Measurements from ENCODE around the gene EFEMP2. TPM values are rescaled to one million over a fixed set of nuclear protein-coding genes. Genes with fewer than 3 reads are reported as not detected.

Gene EFEMP2
- total RNA-seq, 1 donor = 94.8 TPM

DNA sequence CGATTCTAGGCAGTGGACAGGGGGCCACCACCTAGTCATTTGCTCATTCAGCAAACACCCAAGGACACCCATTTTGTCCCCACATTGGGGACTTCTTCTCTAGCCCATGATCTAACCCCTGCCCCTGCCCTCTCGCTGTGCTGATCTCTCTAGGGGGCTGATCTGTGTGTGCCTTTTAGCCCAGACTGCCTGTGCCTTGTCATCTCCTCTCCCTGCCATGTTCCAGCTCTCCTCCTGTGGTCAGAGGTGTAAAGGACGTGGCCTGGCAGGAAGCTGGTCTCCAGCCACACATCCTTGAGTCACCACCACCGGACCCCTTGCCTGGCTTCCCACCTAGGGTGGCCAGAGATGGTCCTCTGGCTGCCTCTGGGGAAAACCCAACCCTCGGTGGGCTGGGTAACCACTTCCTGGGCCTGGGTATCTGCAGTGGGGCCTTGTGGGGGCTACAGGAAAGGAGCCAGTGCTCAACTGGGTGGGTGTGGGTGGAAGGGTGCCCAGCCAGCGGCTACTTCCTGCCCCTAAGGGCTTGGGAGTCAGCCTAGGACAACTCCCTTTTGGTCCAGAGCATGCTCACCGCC lies 8.3 kb upstream of the EFEMP2 start:
- Histone ChIP-seq H3K9me3 (ENCODE audit: low read depth, low read length) (no peaks in the 10 kb centered on the region), H3K4me1 (ENCODE audit: insufficient read depth, low read length) (peaks cover 3% of the 10 kb centered on the region), H4K20me1 (ENCODE audit: insufficient read depth, low read length) (peaks cover 21% of the 10 kb centered on the region), H3K4me3 (ENCODE audit: insufficient read depth, low read length) (no peak overlapping the region), H3K79me2 (ENCODE audit: insufficient read depth, low read length) (peaks cover 22% of the 10 kb centered on the region), H3K27ac (ENCODE audit: low read depth, low read length) (no peak overlapping the region), H3K4me2 (ENCODE audit: insufficient read depth, low read length) (no peak overlapping the region), H2AFZ (ENCODE audit: low read length) (no peak overlapping the region), H3K36me3 (ENCODE audit: insufficient read depth, low read length) (peaks cover 37% of the 10 kb centered on the region), H3K27me3 (ENCODE audit: insufficient read depth, low read length) (no peaks in the 10 kb centered on the region)
- TF ChIP-seq, protein P1, sequence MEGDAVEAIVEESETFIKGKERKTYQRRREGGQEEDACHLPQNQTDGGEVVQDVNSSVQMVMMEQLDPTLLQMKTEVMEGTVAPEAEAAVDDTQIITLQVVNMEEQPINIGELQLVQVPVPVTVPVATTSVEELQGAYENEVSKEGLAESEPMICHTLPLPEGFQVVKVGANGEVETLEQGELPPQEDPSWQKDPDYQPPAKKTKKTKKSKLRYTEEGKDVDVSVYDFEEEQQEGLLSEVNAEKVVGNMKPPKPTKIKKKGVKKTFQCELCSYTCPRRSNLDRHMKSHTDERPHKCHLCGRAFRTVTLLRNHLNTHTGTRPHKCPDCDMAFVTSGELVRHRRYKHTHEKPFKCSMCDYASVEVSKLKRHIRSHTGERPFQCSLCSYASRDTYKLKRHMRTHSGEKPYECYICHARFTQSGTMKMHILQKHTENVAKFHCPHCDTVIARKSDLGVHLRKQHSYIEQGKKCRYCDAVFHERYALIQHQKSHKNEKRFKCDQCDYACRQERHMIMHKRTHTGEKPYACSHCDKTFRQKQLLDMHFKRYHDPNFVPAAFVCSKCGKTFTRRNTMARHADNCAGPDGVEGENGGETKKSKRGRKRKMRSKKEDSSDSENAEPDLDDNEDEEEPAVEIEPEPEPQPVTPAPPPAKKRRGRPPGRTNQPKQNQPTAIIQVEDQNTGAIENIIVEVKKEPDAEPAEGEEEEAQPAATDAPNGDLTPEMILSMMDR (IDR thresholded peaks at IDR 0.05; ENCODE audit: extremely low read depth, low read depth, low read length) = no peak
- DNase-seq (ENCODE audit: insufficient read length, low spot score, missing footprints) = peak; percentile 80

DNA sequence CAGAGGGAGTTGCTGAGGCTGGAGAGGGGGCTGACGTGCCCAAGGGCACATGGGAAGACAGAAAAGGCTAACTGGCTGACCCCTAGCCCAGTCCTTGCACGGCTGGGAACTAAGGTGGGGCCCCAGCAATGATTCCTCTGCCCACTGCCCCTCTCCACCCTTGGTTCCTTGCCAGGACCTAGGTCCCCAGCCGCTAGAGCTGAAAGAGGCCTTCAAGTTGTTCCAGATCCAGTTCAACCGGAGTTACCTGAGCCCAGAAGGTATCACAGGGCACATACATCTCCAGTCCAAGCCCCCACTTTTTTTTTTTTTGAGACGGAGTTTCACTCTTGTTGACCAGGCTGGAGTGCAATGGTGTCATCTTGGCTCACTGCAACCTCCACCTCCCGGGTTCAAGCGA lies 7.4 kb upstream of the EFEMP2 start:
- TF ChIP-seq, protein P1 (IDR thresholded peaks at IDR 0.05; ENCODE audit: extremely low read depth, low read depth, low read length) = no peak
- no peak overlapping the region for H3K4me3 ChIP-seq (ENCODE audit: insufficient read depth, low read length)
- H3K4me2 ChIP-seq (ENCODE audit: insufficient read depth, low read length) = no peak overlapping the region
- H3K27ac ChIP-seq (ENCODE audit: low read depth, low read length) = no peak overlapping the region
- H3K4me1 ChIP-seq (ENCODE audit: insufficient read depth, low read length) = peaks cover 3% of the 10 kb centered on the region
- peaks cover 14% of the 10 kb centered on the region for H3K79me2 ChIP-seq (ENCODE audit: insufficient read depth, low read length)
- no peaks in the 10 kb centered on the region for H3K27me3 ChIP-seq (ENCODE audit: insufficient read depth, low read length)
- no peak overlapping the region for H2AFZ ChIP-seq (ENCODE audit: low read length)
- peaks cover 30% of the 10 kb centered on the region for H3K36me3 ChIP-seq (ENCODE audit: insufficient read depth, low read length)
- peaks cover 16% of the 10 kb centered on the region for H4K20me1 ChIP-seq (ENCODE audit: insufficient read depth, low read length)
- no peak for DNase-seq (ENCODE audit: insufficient read length, low spot score, missing footprints)
- H3K9me3 ChIP-seq (ENCODE audit: low read depth, low read length) = no peaks in the 10 kb centered on the region

DNA sequence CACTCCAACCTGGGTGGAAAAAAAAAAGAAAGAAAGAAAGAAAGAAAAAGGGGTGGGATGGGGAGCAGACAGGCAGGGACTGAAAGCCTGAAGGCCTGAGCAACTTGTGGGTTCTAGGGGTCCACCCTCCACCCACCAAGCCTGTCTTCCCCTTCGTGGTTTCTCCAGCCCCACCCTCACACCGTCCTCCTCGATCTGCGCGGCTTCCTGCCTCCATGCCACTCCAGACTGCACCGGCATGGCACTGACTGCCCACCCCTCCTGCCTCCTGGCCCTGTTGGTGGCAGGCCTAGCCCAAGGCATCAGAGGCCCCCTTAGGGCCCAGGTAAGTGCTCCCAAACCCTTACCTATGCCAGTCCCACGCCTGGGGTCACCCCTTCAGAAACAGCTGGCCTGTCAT lies 7.0 kb upstream of the EFEMP2 start, which contains the start of gene CTSW:
CTSW (plus strand) TSS at position 221 of the 400 bp plus-strand sequence; CDS start at position 239, 18 bp downstream.
- TF ChIP-seq, protein P1 (IDR thresholded peaks at IDR 0.05; ENCODE audit: extremely low read depth, low read depth, low read length) = no peak
- no peak within 1 kb of the TSS for H3K27ac ChIP-seq (ENCODE audit: low read depth, low read length)

DNA sequence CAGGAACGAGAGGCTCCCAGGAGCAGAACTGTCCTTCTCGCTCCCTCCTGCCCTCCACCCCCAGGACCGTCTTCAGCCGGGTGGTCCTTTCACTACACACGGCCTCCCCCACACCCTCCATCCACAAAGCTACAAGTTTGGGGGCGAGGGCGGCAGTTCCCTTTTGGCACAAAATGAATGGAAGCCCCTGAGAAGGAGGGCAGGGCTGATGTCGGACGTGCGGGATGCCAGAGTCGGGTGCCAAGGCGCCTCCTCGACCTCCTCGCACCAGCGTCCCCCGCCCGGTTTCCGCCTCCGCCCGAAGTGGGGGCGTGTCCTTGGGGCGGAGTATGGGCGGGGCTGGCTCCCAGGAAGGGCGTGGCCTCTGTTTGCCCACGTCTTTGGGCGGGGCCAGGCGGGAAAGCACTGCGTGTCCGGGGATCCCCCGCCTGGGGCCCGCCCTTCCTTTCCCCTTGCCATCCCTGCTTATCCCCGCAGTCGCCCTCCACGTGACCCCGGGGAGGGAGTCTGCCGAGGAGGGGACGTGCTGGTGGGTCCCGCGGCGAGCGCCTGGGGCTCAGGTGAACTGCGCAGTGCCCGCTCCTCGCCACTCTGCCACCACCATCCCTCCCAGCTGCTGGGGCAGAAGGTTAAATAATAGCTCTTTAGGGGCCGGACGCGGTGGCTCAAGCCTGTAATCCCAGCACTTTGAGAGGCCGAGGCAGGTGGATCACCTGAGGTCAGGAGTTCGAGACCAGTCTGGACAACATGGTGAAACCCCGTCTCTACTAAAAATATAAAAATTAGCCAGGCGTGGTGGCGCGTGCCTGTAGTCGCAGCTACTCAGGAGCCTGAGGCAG lies 937 bp upstream of the EFEMP2 start:
- TF ChIP-seq, protein P1 (IDR thresholded peaks at IDR 0.05; ENCODE audit: extremely low read depth, low read depth, low read length) = no peak
- DNase-seq (ENCODE audit: insufficient read length, low spot score, missing footprints) = peak; percentile 99
- peaks cover 27% of the 10 kb centered on the region for H3K36me3 ChIP-seq (ENCODE audit: insufficient read depth, low read length)
- peaks cover 20% of the 10 kb centered on the region for H3K4me1 ChIP-seq (ENCODE audit: insufficient read depth, low read length)
- no peaks in the 10 kb centered on the region for H3K9me3 ChIP-seq (ENCODE audit: low read depth, low read length)
- H3K27me3 ChIP-seq (ENCODE audit: insufficient read depth, low read length) = no peaks in the 10 kb centered on the region
- peaks cover 37% of the 10 kb centered on the region for H3K79me2 ChIP-seq (ENCODE audit: insufficient read depth, low read length)
- H3K4me2 ChIP-seq (ENCODE audit: insufficient read depth, low read length) = peak overlapping the region; percentile 94
- peaks cover 11% of the 10 kb centered on the region for H4K20me1 ChIP-seq (ENCODE audit: insufficient read depth, low read length)
- H3K4me3 ChIP-seq (ENCODE audit: insufficient read depth, low read length) = peak overlapping the region; percentile 81
- H2AFZ ChIP-seq (ENCODE audit: low read length) = peak overlapping the region; percentile 72
- H3K27ac ChIP-seq (ENCODE audit: low read depth, low read length) = peak overlapping the region; percentile 80

More for the DNA sequence above, 7.0 kb upstream of the EFEMP2 start, which contains the start of gene CTSW:
- Histone ChIP-seq H3K4me2 (ENCODE audit: insufficient read depth, low read length) (no peak within 1 kb of the TSS), H3K4me3 (ENCODE audit: insufficient read depth, low read length) (no peak within 1 kb of the TSS), H3K36me3 (ENCODE audit: insufficient read depth, low read length) (peaks cover 26% of the 10 kb centered on the region), H3K9me3 (ENCODE audit: low read depth, low read length) (no peaks in the 10 kb centered on the region), H3K4me1 (ENCODE audit: insufficient read depth, low read length) (peaks cover 3% of the 10 kb centered on the region), H3K27me3 (ENCODE audit: insufficient read depth, low read length) (no peaks in the 10 kb centered on the region), H2AFZ (ENCODE audit: low read length) (no peak within 1 kb of the TSS), H3K79me2 (ENCODE audit: insufficient read depth, low read length) (peaks cover 10% of the 10 kb centered on the region), H4K20me1 (ENCODE audit: insufficient read depth, low read length) (peaks cover 12% of the 10 kb centered on the region)
- peak; percentile 42 for DNase-seq (ENCODE audit: insufficient read length, low spot score, missing footprints)
